Bone marrow (tissue), 2 donors: ENCODE measurements around the gene METTL6.
"Not testable (repeated sequence)": the region's sequence is repeated elsewhere in the genome, so short reads cannot be mapped to it uniquely, and the experiment has no call there.

Experiments
- DNase-seq, 2 donors: peaks; one replicate each; lab custom pipeline; 2025; lab: John Stamatoyannopoulos, UW

METTL6 gene

GRCh38 chr3:15427182-15427880 lies at the start of gene METTL6, which contains the start of gene EAF1:
TSS of gene METTL6 (minus strand) at chr3:15427544. CDS start at chr3:15426511, 1,033 bp downstream.
TSS of gene EAF1 (plus strand) at chr3:15427598. CDS start at chr3:15427780, 182 bp downstream.
- DNase-seq: peak; percentile 61 to 71

- no peak for DNase-seq
Measured at GRCh38 chr3:15476378-15476777, 49.0 kb upstream of the METTL6 start.

GRCh38 chr3:15475161-15475560 lies 47.8 kb upstream of the METTL6 start:
- DNase-seq: no peak

GRCh38 chr3:15471861-15472260 lies 44.5 kb upstream of the METTL6 start:
- DNase-seq: no peak

- DNase-seq: no peak
Measured at GRCh38 chr3:15470849-15471248, 43.5 kb upstream of the METTL6 start.

- DNase-seq: no peak
Measured at GRCh38 chr3:15470261-15470660, 42.9 kb upstream of the METTL6 start.

- no peak for DNase-seq
Measured at GRCh38 chr3:15467227-15468181, 40.2 kb upstream of the METTL6 start.

- DNase-seq: no peak
Measured at GRCh38 chr3:15465876-15466585, 38.7 kb upstream of the METTL6 start.

GRCh38 chr3:15462451-15462850 lies 35.1 kb upstream of the METTL6 start:
- no peak for DNase-seq

GRCh38 chr3:15460891-15461531 lies 33.7 kb upstream of the METTL6 start:
- DNase-seq: peak in 1 of 2 donors; percentile 83

- DNase-seq: no peak
Measured at GRCh38 chr3:15458212-15458780, 31.0 kb upstream of the METTL6 start.

GRCh38 chr3:15456915-15457314 lies 29.6 kb upstream of the METTL6 start:
- not testable (repeated sequence) for DNase-seq

GRCh38 chr3:15456321-15456720 lies 29.0 kb upstream of the METTL6 start:
- DNase-seq: no peak

GRCh38 chr3:15455756-15456155 lies 28.4 kb upstream of the METTL6 start:
- no peak for DNase-seq

- DNase-seq: no peak
Measured at GRCh38 chr3:15454965-15455364, 27.6 kb upstream of the METTL6 start.

GRCh38 chr3:15453991-15454625 lies 26.8 kb upstream of the METTL6 start:
- no peak for DNase-seq

- no peak for DNase-seq
Measured at GRCh38 chr3:15453501-15453900, 26.2 kb upstream of the METTL6 start.

GRCh38 chr3:15452961-15453360 lies 25.6 kb upstream of the METTL6 start:
- DNase-seq: no peak

- DNase-seq: no peak
Measured at GRCh38 chr3:15452156-15452555, 24.8 kb upstream of the METTL6 start.

- no peak for DNase-seq
Measured at GRCh38 chr3:15451216-15452113, 24.1 kb upstream of the METTL6 start.
